PC-9 (cell line): ENCODE results near the gene ANKRD6. TPM values are rescaled to one million over a fixed set of nuclear protein-coding genes. Genes with fewer than 3 reads are reported as not detected.

Experiments used
- BruUV-seq: library from RNA; stranded (reverse); fragments of 400-500 nt; replicated peaks from 2 replicates; lab custom pipeline; 2021; lab: Mats Ljungman, UMichigan
- CTCF ChIA-PET: fragments of 300-600 bp; sonication (Branson Sonifier 250); formaldehyde crosslinking; loops from one replicate; lab custom pipeline; 2022; ENCODE audit warnings: antibody characterized with exemption; lab: Charles Lee
- POLR2A ChIA-PET: fragments of 300-600 bp; sonication (Branson Sonifier 250); formaldehyde crosslinking; loops from one replicate; lab custom pipeline; 2022; ENCODE audit warnings: antibody characterized with exemption; ENCODE audit not compliant: unreplicated experiment; lab: Charles Lee
- DNase-seq, 2 experiments: peaks; one replicate each; pipeline versions ENCODE4 v3.0.0 to v3.0.0-alpha.2; 2015 to 2022; ENCODE audit warnings: mixed read lengths in 1 of 2
- H2AFZ ChIP-seq: fragments of 200-600 bp; sonication (generic); 2 replicates; pipeline ENCODE4 v1.8.1; 2017; ENCODE audit warnings: antibody characterized with exemption
- H3F3A ChIP-seq: fragments of 200-600 bp; sonication (generic); 2 replicates; pipeline ENCODE4 v1.8.1; 2017; ENCODE audit warnings: antibody characterized with exemption, mild to moderate bottlenecking, low read depth; ENCODE audit not compliant: insufficient read depth
- H3K27ac ChIP-seq: fragments of 200-600 bp; sonication (generic); 2 replicates; pipeline ENCODE4 v1.6.1; 2016; ENCODE audit warnings: mixed run types
- H3K27me3 ChIP-seq: fragments of 200-600 bp; sonication (generic); 2 replicates; pipeline ENCODE4 v1.6.1; 2016; ENCODE audit warnings: low read depth, mixed run types; ENCODE audit not compliant: insufficient read depth
- H3K36me3 ChIP-seq: fragments of 200-600 bp; sonication (generic); 2 replicates; pipeline ENCODE4 v1.6.1; 2016; ENCODE audit warnings: low read depth, mixed run types
- H3K4me1 ChIP-seq: fragments of 200-600 bp; sonication (generic); replicated peaks from 2 replicates; pipeline ENCODE4 v1.6.1; 2016; ENCODE audit warnings: mixed run types; ENCODE audit not compliant: insufficient read depth
- H3K4me2 ChIP-seq: fragments of 200-600 bp; sonication (generic); 2 replicates; pipeline ENCODE4 v1.6.1; 2017; ENCODE audit warnings: mixed run types
- H3K4me3 ChIP-seq: fragments of 200-600 bp; sonication (generic); 2 replicates; pipeline ENCODE4 v1.6.1; 2016; ENCODE audit warnings: mixed run types
- H3K79me2 ChIP-seq: fragments of 200-600 bp; sonication (generic); 2 replicates; pipeline ENCODE4 v1.6.1; 2017; ENCODE audit warnings: low read depth, mixed run types
- H3K9me2 ChIP-seq: fragments of 200-600 bp; sonication (generic); 2 replicates; pipeline ENCODE4 v1.8.1; 2017; ENCODE audit warnings: mild to moderate bottlenecking; ENCODE audit not compliant: insufficient read depth
- H3K9me3 ChIP-seq: fragments of 200-600 bp; sonication (generic); 2 replicates; pipeline ENCODE4 v1.8.1; 2016; ENCODE audit warnings: low read depth; ENCODE audit not compliant: insufficient read depth
- H4K20me1 ChIP-seq: fragments of 200-600 bp; sonication (generic); 2 replicates; pipeline ENCODE4 v1.8.1; 2017; ENCODE audit not compliant: insufficient read depth
- EZH2 ChIP-seq: fragments of 200-600 bp; sonication (generic); IDR thresholded peaks from 2 replicates; pipeline ENCODE4 v1.8.0; 2017; ENCODE audit warnings: antibody characterized with exemption, low read depth
- intact Hi-C: fragments of 100-400 bp; cut with micrococcal nuclease; formaldehyde crosslinking; loops from one replicate; pipeline ENCODE4 v1.10.0; 2022; ENCODE audit not compliant: unreplicated experiment
- total RNA-seq: library from RNA; stranded (reverse); gene quantifications from 2 replicates; pipeline ENCODE4 v1.2.3, GENCODE V29; 2021
- TF ChIP-seq, protein P1 (sequence below): fragments of 200-600 bp; sonication (generic); conservative IDR thresholded peaks from 2 replicates; pipeline ENCODE4 v1.6.1; 2017; ENCODE audit warnings: mixed run types, antibody characterized with exemption, mild to moderate bottlenecking, moderate library complexity

ANKRD6 gene
- total RNA-seq, 1 experiment from 2014 or later = 1.8 TPM

DNA sequence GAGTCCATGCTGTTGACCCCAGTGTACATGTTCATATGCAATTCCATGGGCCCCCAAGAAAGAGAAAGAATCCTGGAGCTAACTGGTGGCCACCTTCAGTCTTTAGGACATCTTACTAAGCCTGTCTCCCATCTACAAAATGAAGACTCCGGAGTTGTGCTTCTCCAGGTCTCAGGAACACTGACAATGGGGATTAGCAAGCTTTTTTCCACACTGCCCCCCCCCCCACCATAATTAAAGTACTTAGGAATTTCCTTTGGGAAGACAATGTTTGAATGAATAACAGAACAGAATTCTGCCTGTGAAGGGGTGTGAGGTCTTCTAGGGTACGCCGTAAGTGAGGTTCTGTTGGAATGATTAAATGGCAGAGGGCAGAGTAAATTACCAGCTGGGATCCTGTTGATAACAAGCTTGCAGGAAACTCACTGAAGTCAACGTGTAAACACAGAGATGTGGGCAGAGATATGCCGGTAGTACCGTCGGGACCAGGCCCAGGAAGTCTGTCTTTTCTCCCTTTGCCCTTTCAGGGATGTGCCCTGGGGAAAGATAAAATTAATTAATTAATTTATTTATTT, 63.1 kb downstream of the ANKRD6 start:
- no peak overlapping the region for H2AFZ ChIP-seq
- no peaks in the 10 kb centered on the region for H3K4me1 ChIP-seq
- H3K9me2 ChIP-seq = no peaks in the 10 kb centered on the region
- H3K79me2 ChIP-seq = no peaks in the 10 kb centered on the region
- TF ChIP-seq, protein P1, sequence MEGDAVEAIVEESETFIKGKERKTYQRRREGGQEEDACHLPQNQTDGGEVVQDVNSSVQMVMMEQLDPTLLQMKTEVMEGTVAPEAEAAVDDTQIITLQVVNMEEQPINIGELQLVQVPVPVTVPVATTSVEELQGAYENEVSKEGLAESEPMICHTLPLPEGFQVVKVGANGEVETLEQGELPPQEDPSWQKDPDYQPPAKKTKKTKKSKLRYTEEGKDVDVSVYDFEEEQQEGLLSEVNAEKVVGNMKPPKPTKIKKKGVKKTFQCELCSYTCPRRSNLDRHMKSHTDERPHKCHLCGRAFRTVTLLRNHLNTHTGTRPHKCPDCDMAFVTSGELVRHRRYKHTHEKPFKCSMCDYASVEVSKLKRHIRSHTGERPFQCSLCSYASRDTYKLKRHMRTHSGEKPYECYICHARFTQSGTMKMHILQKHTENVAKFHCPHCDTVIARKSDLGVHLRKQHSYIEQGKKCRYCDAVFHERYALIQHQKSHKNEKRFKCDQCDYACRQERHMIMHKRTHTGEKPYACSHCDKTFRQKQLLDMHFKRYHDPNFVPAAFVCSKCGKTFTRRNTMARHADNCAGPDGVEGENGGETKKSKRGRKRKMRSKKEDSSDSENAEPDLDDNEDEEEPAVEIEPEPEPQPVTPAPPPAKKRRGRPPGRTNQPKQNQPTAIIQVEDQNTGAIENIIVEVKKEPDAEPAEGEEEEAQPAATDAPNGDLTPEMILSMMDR = no peak
- no peak for TF ChIP-seq EZH2
- ChIA-PET CTCF (no interaction called here), POLR2A (no interaction called here)
- H3K36me3 ChIP-seq = no peaks in the 10 kb centered on the region
- no peak overlapping the region for H3K4me3 ChIP-seq
- H4K20me1 ChIP-seq = no peaks in the 10 kb centered on the region
- no TSS peak for BruUV-seq
- H3K4me2 ChIP-seq = no peak overlapping the region
- no peak overlapping the region for H3K27ac ChIP-seq
- no peaks in the 10 kb centered on the region for H3F3A ChIP-seq
- intact Hi-C loops = no loop called here
- no peak for DNase-seq
- H3K27me3 ChIP-seq = no peaks in the 10 kb centered on the region
- no peaks in the 10 kb centered on the region for H3K9me3 ChIP-seq

DNA sequence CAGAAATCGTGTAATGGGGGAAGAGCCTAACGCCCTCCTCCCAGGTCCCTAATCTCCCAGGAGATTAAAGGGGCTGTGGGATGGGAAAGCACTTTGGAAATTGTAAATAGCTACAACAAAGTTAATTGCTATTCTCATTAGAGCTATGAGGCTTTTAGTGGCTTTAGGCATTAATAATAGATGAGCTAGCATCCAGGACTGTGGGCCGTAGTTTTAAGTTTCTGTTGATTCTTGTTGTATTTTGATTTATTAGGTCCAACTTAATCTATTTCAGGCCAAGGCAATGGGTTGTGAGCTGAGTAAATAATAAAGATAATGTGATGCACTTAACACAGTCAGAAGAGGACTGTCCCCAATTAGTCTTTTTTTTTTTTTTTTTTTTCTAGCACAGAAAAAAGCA, 67.7 kb downstream of the ANKRD6 start:
- Histone ChIP-seq H2AFZ (no peak overlapping the region), H3K4me1 (no peaks in the 10 kb centered on the region), H3K9me2 (no peaks in the 10 kb centered on the region), H3K4me2 (no peak overlapping the region), H3K9me3 (no peaks in the 10 kb centered on the region), H3K4me3 (no peak overlapping the region), H3K27ac (no peak overlapping the region), H3K36me3 (no peaks in the 10 kb centered on the region), H3K27me3 (no peaks in the 10 kb centered on the region), H3K79me2 (no peaks in the 10 kb centered on the region), H3F3A (no peaks in the 10 kb centered on the region), H4K20me1 (no peaks in the 10 kb centered on the region)
- intact Hi-C loops = no loop called here
- POLR2A ChIA-PET = no interaction called here
- no peak for DNase-seq
- CTCF ChIA-PET = interaction anchor here (0.6 kb wide), 2 partner anchors 133 to 978 kb away, joined by 6 to 8 read pairs; no protein-coding TSS in a partner anchor
- TF ChIP-seq, protein P1 = no peak
- TF ChIP-seq EZH2 = no peak
- no TSS peak for BruUV-seq

DNA sequence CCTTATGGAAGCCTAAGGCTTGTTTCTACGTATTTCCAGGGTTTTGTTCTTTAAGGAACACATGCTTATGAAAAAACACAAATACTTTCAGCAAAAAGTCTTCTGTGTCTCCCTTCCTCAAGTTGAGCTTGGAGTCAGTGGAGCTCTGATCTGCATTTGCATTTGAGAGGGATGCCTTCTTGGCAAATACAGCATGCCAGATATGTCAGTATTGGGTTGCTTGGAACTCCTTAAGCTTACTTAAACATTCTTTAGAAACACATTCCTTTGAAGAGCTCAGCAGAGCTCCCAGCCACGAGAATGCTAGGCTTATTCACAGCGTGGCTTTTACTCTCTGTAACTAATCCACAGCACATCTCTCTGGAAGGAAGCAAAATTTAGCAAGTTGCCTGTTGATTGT, 68.3 kb downstream of the ANKRD6 start:
- H3K27ac ChIP-seq = no peak overlapping the region
- H3K27me3 ChIP-seq = no peaks in the 10 kb centered on the region
- no peaks in the 10 kb centered on the region for H3K4me1 ChIP-seq
- H3K79me2 ChIP-seq = no peaks in the 10 kb centered on the region
- no peak overlapping the region for H2AFZ ChIP-seq
- CTCF ChIA-PET = interaction anchor here (0.6 kb wide), 2 partner anchors 133 to 978 kb away, joined by 6 to 8 read pairs; no protein-coding TSS in a partner anchor
- H3K4me2 ChIP-seq = no peak overlapping the region
- H3F3A ChIP-seq = no peaks in the 10 kb centered on the region
- BruUV-seq = no TSS peak
- H3K4me3 ChIP-seq = no peak overlapping the region
- no peaks in the 10 kb centered on the region for H3K9me2 ChIP-seq
- H3K9me3 ChIP-seq = no peaks in the 10 kb centered on the region
- no peak for DNase-seq
- POLR2A ChIA-PET = no interaction called here
- H3K36me3 ChIP-seq = no peaks in the 10 kb centered on the region
- intact Hi-C loops = no loop called here
- TF ChIP-seq, protein P1 = no peak
- no peak for TF ChIP-seq EZH2
- no peaks in the 10 kb centered on the region for H4K20me1 ChIP-seq
